Measurements from ENCODE around the gene EP400. TPM values are rescaled to one million over a fixed set of nuclear protein-coding genes. Genes with fewer than 3 reads are reported as not detected.

Gene EP400
- total and polyA plus RNA-seq, 9 of the 15 experiments (the other 6 are each of a cell fraction or from before 2014, with no cell fraction given) = 4.5 to 58.0 (median 7.0) TPM

DNA sequence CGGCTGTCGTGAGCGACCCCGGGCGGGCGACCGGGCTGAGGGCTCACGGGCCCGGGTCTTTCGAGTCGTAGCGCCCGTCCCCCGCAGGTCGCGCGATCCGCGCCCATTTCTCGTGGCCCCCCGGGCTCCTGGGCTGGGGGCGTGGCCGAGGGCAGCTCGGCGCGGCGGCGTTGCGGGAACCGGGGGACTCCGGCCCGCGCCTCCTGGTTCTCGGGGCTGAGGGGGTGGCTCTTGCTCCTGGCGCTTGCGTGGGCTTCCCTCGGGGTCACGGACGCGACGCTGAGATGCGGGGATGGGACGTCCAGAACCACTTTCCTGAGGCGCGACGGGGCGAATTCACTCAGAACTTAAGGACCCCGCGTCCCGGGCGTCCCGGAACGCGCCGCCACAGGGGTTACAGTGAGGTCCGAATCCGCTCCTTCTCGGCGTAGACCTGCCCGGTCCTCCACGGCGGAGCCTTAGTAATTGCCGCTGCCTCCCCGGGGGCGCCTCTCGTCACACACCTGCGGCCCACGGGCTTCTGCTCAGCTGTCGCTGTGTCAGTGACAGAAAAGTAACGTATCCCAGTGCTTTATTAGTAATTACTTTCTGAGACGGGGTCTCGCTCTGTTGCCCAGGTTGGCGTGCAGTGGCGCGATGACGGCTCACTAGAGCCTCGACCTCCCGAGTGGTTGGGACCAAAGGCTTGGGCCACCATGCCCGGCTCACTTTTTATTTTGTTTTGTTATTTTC, 606 bp downstream of the EP400 start (continued):
- TF ChIP-seq, protein P1, sequence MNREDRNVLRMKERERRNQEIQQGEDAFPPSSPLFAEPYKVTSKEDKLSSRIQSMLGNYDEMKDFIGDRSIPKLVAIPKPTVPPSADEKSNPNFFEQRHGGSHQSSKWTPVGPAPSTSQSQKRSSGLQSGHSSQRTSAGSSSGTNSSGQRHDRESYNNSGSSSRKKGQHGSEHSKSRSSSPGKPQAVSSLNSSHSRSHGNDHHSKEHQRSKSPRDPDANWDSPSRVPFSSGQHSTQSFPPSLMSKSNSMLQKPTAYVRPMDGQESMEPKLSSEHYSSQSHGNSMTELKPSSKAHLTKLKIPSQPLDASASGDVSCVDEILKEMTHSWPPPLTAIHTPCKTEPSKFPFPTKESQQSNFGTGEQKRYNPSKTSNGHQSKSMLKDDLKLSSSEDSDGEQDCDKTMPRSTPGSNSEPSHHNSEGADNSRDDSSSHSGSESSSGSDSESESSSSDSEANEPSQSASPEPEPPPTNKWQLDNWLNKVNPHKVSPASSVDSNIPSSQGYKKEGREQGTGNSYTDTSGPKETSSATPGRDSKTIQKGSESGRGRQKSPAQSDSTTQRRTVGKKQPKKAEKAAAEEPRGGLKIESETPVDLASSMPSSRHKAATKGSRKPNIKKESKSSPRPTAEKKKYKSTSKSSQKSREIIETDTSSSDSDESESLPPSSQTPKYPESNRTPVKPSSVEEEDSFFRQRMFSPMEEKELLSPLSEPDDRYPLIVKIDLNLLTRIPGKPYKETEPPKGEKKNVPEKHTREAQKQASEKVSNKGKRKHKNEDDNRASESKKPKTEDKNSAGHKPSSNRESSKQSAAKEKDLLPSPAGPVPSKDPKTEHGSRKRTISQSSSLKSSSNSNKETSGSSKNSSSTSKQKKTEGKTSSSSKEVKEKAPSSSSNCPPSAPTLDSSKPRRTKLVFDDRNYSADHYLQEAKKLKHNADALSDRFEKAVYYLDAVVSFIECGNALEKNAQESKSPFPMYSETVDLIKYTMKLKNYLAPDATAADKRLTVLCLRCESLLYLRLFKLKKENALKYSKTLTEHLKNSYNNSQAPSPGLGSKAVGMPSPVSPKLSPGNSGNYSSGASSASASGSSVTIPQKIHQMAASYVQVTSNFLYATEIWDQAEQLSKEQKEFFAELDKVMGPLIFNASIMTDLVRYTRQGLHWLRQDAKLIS (CRISPR knock-in tag; IDR thresholded peaks at IDR 0.05) = peak; percentile 69; the same call in 1 of the 2 replicates
- TF ChIP-seq, protein P2, sequence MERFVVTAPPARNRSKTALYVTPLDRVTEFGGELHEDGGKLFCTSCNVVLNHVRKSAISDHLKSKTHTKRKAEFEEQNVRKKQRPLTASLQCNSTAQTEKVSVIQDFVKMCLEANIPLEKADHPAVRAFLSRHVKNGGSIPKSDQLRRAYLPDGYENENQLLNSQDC (CRISPR knock-in tag; IDR thresholded peaks at IDR 0.05) = no peak
- TF ChIP-seq HIVEP1 (CRISPR knock-in tag; IDR thresholded peaks at IDR 0.05) = no peak
- TF ChIP-seq ZNF217 (CRISPR knock-in tag; IDR thresholded peaks at IDR 0.05) = no peak
- TF ChIP-seq CREM (IDR thresholded peaks at IDR 0.05; ENCODE audit: low read depth) = peak; percentile 51
- TF ChIP-seq ETV1 (tag; conservative IDR thresholded peaks at IDR 0.05; ENCODE audit: low read depth) = no peak
- no peak for TF ChIP-seq RFX1 (IDR thresholded peaks at IDR 0.05)
- TF ChIP-seq HNRNPH1 (optimal IDR thresholded peaks at IDR 0.05; ENCODE audit: low read depth, low read length) = no peak
- no peak for TF ChIP-seq BRCA1 (IDR thresholded peaks at IDR 0.05)
- TF ChIP-seq BRCA1 (CRISPR knock-in tag; IDR thresholded peaks at IDR 0.05) = 0 out of 2 replicates have a peak, but pooled peaks have one; percentile 58
- no peak for TF ChIP-seq ESRRA (IDR thresholded peaks at IDR 0.05; ENCODE audit: borderline replicate concordance, low read depth)
- TF ChIP-seq, protein P3, sequence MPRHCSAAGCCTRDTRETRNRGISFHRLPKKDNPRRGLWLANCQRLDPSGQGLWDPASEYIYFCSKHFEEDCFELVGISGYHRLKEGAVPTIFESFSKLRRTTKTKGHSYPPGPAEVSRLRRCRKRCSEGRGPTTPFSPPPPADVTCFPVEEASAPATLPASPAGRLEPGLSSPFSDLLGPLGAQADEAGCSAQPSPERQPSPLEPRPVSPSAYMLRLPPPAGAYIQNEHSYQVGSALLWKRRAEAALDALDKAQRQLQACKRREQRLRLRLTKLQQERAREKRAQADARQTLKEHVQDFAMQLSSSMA (CRISPR knock-in tag; IDR thresholded peaks at IDR 0.05) = no peak
- TF ChIP-seq, protein P4, sequence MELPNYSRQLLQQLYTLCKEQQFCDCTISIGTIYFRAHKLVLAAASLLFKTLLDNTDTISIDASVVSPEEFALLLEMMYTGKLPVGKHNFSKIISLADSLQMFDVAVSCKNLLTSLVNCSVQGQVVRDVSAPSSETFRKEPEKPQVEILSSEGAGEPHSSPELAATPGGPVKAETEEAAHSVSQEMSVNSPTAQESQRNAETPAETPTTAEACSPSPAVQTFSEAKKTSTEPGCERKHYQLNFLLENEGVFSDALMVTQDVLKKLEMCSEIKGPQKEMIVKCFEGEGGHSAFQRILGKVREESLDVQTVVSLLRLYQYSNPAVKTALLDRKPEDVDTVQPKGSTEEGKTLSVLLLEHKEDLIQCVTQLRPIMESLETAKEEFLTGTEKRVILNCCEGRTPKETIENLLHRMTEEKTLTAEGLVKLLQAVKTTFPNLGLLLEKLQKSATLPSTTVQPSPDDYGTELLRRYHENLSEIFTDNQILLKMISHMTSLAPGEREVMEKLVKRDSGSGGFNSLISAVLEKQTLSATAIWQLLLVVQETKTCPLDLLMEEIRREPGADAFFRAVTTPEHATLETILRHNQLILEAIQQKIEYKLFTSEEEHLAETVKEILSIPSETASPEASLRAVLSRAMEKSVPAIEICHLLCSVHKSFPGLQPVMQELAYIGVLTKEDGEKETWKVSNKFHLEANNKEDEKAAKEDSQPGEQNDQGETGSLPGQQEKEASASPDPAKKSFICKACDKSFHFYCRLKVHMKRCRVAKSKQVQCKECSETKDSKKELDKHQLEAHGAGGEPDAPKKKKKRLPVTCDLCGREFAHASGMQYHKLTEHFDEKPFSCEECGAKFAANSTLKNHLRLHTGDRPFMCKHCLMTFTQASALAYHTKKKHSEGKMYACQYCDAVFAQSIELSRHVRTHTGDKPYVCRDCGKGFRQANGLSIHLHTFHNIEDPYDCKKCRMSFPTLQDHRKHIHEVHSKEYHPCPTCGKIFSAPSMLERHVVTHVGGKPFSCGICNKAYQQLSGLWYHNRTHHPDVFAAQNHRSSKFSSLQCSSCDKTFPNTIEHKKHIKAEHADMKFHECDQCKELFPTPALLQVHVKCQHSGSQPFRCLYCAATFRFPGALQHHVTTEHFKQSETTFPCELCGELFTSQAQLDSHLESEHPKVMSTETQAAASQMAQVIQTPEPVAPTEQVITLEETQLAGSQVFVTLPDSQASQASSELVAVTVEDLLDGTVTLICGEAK (IDR thresholded peaks at IDR 0.05) = peak; percentile 54; the same call in 1 of the 2 replicates
- TF ChIP-seq, protein P4 (CRISPR knock-in tag; IDR thresholded peaks at IDR 0.05) = no peak
